HCT116 (cell line): ENCODE results near the gene MEI1.
"Not testable (repeated sequence)": the region's sequence is repeated elsewhere in the genome, so short reads cannot be mapped to it uniquely, and the experiment has no call there.

ENCODE experiments used
- EZH2 ChIP-seq: fragments of 200-600 bp; sonication (generic); IDR thresholded peaks from 2 replicates; pipeline ENCODE4 v1.6.1; 2017; ENCODE audit warnings: antibody characterized with exemption, mixed run types
- POLR2A ChIP-seq: IDR thresholded peaks from 2 replicates; pipeline ENCODE4 v1.7.0; 2011; ENCODE audit warnings: borderline replicate concordance; ENCODE audit not compliant: insufficient read depth, insufficient read length; ENCODE audit errors: extremely low read depth
- SIN3A ChIP-seq: IDR thresholded peaks from 2 replicates; pipeline ENCODE4 v1.6.1; 2012; ENCODE audit warnings: low read depth
- YY1 ChIP-seq: IDR thresholded peaks from 2 replicates; pipeline ENCODE4 v1.6.1; 2011; ENCODE audit warnings: low read length, low read depth, moderate library complexity, mild to moderate bottlenecking; ENCODE audit not compliant: insufficient replicate concordance; ENCODE audit errors: extremely low read depth
- ZBTB33 ChIP-seq: IDR thresholded peaks from 2 replicates; pipeline ENCODE4 v1.6.1; 2011; ENCODE audit warnings: mild to moderate bottlenecking, low read length, moderate library complexity; ENCODE audit not compliant: insufficient replicate concordance; ENCODE audit errors: extremely low read depth
- TF ChIP-seq, protein P1 (sequence below), 3 experiments: fragments of 200-600 bp in 1 of 3; sonication (generic) in 1 of 3; IDR thresholded peaks in 2 of 3; conservative IDR thresholded peaks in 1 of 3; 2 replicates each; pipeline ENCODE4 v1.5.1; 2012 to 2017; ENCODE audit warnings: low read depth in 2 of 3, low read length in 2 of 3, antibody characterized with exemption in 1 of 3, borderline replicate concordance in 1 of 3, control low read depth in 1 of 3, mild to moderate bottlenecking in 1 of 3, mixed read lengths in 1 of 3, mixed run types in 1 of 3, moderate library complexity in 1 of 3; ENCODE audit not compliant: insufficient read depth in 1 of 3
- TF ChIP-seq, protein P2 (sequence below): IDR thresholded peaks from 2 replicates; pipeline ENCODE4 v1.6.1; 2012; ENCODE audit warnings: low read depth

- TF ChIP-seq, protein P1, sequence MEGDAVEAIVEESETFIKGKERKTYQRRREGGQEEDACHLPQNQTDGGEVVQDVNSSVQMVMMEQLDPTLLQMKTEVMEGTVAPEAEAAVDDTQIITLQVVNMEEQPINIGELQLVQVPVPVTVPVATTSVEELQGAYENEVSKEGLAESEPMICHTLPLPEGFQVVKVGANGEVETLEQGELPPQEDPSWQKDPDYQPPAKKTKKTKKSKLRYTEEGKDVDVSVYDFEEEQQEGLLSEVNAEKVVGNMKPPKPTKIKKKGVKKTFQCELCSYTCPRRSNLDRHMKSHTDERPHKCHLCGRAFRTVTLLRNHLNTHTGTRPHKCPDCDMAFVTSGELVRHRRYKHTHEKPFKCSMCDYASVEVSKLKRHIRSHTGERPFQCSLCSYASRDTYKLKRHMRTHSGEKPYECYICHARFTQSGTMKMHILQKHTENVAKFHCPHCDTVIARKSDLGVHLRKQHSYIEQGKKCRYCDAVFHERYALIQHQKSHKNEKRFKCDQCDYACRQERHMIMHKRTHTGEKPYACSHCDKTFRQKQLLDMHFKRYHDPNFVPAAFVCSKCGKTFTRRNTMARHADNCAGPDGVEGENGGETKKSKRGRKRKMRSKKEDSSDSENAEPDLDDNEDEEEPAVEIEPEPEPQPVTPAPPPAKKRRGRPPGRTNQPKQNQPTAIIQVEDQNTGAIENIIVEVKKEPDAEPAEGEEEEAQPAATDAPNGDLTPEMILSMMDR (IDR thresholded peaks at IDR 0.05 in 2 of 3, conservative IDR thresholded peaks at IDR 0.05 in 1 of 3; ENCODE audit: borderline replicate concordance in 1 of 3, insufficient read depth in 1 of 3, low read depth in 2 of 3, low read length in 2 of 3): not testable (repeated sequence)
- TF ChIP-seq, protein P2, sequence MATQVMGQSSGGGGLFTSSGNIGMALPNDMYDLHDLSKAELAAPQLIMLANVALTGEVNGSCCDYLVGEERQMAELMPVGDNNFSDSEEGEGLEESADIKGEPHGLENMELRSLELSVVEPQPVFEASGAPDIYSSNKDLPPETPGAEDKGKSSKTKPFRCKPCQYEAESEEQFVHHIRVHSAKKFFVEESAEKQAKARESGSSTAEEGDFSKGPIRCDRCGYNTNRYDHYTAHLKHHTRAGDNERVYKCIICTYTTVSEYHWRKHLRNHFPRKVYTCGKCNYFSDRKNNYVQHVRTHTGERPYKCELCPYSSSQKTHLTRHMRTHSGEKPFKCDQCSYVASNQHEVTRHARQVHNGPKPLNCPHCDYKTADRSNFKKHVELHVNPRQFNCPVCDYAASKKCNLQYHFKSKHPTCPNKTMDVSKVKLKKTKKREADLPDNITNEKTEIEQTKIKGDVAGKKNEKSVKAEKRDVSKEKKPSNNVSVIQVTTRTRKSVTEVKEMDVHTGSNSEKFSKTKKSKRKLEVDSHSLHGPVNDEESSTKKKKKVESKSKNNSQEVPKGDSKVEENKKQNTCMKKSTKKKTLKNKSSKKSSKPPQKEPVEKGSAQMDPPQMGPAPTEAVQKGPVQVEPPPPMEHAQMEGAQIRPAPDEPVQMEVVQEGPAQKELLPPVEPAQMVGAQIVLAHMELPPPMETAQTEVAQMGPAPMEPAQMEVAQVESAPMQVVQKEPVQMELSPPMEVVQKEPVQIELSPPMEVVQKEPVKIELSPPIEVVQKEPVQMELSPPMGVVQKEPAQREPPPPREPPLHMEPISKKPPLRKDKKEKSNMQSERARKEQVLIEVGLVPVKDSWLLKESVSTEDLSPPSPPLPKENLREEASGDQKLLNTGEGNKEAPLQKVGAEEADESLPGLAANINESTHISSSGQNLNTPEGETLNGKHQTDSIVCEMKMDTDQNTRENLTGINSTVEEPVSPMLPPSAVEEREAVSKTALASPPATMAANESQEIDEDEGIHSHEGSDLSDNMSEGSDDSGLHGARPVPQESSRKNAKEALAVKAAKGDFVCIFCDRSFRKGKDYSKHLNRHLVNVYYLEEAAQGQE: not testable (repeated sequence)
- TF ChIP-seq POLR2A, ZBTB33, YY1, SIN3A, EZH2: not testable (repeated sequence)
These were observed 33.9 kb downstream of the MEI1 start for GRCh38 chr22:41733241-41733640.
